GDM1 (cell line): Measurements from ENCODE around the gene C19orf67.

ENCODE experiments used
- DNase-seq: peaks from one replicate; lab custom pipeline; 2025; lab: John Stamatoyannopoulos, UW

The C19orf67 gene

GRCh38 chr19:14107581-14108461 lies 22.2 kb upstream of the C19orf67 start:
- DNase-seq: no peak

- no peak for DNase-seq
These were observed 21.3 kb upstream of the C19orf67 start for GRCh38 chr19:14106840-14107239.

GRCh38 chr19:14105680-14106079 lies 20.1 kb upstream of the C19orf67 start:
- no peak for DNase-seq

- no peak for DNase-seq
These were observed 17.7 kb upstream of the C19orf67 start for GRCh38 chr19:14103310-14103709.

GRCh38 chr19:14102756-14103155 lies 17.2 kb upstream of the C19orf67 start:
- no peak for DNase-seq

GRCh38 chr19:14102102-14102696 lies 16.6 kb upstream of the C19orf67 start:
- no peak for DNase-seq

- DNase-seq: no peak
These were observed 15.5 kb upstream of the C19orf67 start for GRCh38 chr19:14101003-14101545.

GRCh38 chr19:14097532-14098151 lies 12.1 kb upstream of the C19orf67 start:
- no peak for DNase-seq

- no peak for DNase-seq
These were observed 10.8 kb upstream of the C19orf67 start for GRCh38 chr19:14096272-14096992.

GRCh38 chr19:14094854-14095253 lies 9.3 kb upstream of the C19orf67 start:
- DNase-seq: no peak

GRCh38 chr19:14093117-14093823 lies 7.7 kb upstream of the C19orf67 start:
- no peak for DNase-seq

GRCh38 chr19:14091813-14092462 lies 6.4 kb upstream of the C19orf67 start:
- DNase-seq: no peak

GRCh38 chr19:14091081-14091812 lies 5.7 kb upstream of the C19orf67 start:
- peak; percentile 89 for DNase-seq

GRCh38 chr19:14090509-14091080 lies 5.0 kb upstream of the C19orf67 start, which contains the start of gene SAMD1:
TSS of gene SAMD1 (minus strand) at chr19:14090751.
- peak; percentile 89 for DNase-seq

GRCh38 chr19:14089662-14090508 lies 4.3 kb upstream of the C19orf67 start:
- DNase-seq: peak; percentile 20

GRCh38 chr19:14089412-14089661 lies 3.8 kb upstream of the C19orf67 start:
- DNase-seq: no peak

GRCh38 chr19:14088634-14089411 lies 3.2 kb upstream of the C19orf67 start:
- DNase-seq: no peak

- no peak for DNase-seq
These were observed 515 bp upstream of the C19orf67 start for GRCh38 chr19:14086098-14086497.

- no peak for DNase-seq
These were observed 3.0 kb downstream of the C19orf67 start for GRCh38 chr19:14082675-14082960.
